Panc1 (cell line): ENCODE results near the gene IL22RA1. TPM values are rescaled to one million over a fixed set of nuclear protein-coding genes. Genes with fewer than 3 reads are reported as not detected.
A peak's percentile ranks its signal among the peaks of the same experiment; 100 is the strongest.

Source experiments
- ATAC-seq: fragments of 200-7000 bp; cut with Tn5 transposase; 2 replicates; pipeline ENCODE4 v1.9.1; 2020; ENCODE audit warnings: mild to moderate bottlenecking, moderate library complexity
- BruUV-seq: library from RNA; stranded (reverse); fragments of 400-500 nt; replicated peaks from 2 replicates; lab custom pipeline; 2021; lab: Mats Ljungman, UMichigan
- CTCF ChIA-PET: fragments of 300-600 bp; sonication (Branson Sonifier 250); formaldehyde crosslinking; loops from one replicate; lab custom pipeline; 2022; ENCODE audit warnings: antibody characterized with exemption; lab: Charles Lee
- POLR2A ChIA-PET: fragments of 300-600 bp; sonication (Branson Sonifier 250); formaldehyde crosslinking; loops from one replicate; lab custom pipeline; 2022; ENCODE audit warnings: antibody characterized with exemption; lab: Charles Lee
- DNase-seq: peaks from one replicate; pipeline ENCODE4 v3.0.0-alpha.2; 2010; ENCODE audit warnings: low read depth, low spot score
- H3K27ac ChIP-seq: 2 replicates; pipeline ENCODE4 v1.5.1; 2011; ENCODE audit warnings: mild to moderate bottlenecking, low read length, inconsistent platforms
- H3K27me3 ChIP-seq: fragments of 200-500 bp; sonication (Bioruptor generic); 2 replicates; pipeline ENCODE4 v1.6.0; 2014; ENCODE audit warnings: low read length, inconsistent platforms; ENCODE audit not compliant: control insufficient read depth, insufficient read depth
- H3K36me3 ChIP-seq: fragments of 200-500 bp; sonication (Bioruptor generic); 2 replicates; pipeline ENCODE4 v1.5.1; 2014; ENCODE audit warnings: inconsistent platforms, mild to moderate bottlenecking, low read length, moderate library complexity; ENCODE audit not compliant: control insufficient read depth, insufficient read depth
- H3K4me1 ChIP-seq: 2 replicates; pipeline ENCODE4 v1.5.1; 2011; ENCODE audit warnings: inconsistent platforms, mild to moderate bottlenecking, low read length, moderate library complexity; ENCODE audit not compliant: control insufficient read depth, insufficient read depth
- H3K4me3 ChIP-seq, 2 experiments: 2 replicates each; pipeline ENCODE4 v1.5.1; 2011 to 2012; ENCODE audit warnings: low read depth in 2 of 2, low read length in 2 of 2, mild to moderate bottlenecking in 2 of 2, inconsistent platforms in 1 of 2, moderate library complexity in 1 of 2
- H3K9me3 ChIP-seq: fragments of 200-500 bp; sonication (Bioruptor generic); 2 replicates; pipeline ENCODE4 v1.5.1; 2014; ENCODE audit warnings: low read depth, mild to moderate bottlenecking, inconsistent platforms, low read length, moderate library complexity; ENCODE audit not compliant: control insufficient read depth, insufficient read depth
- POLR2AphosphoS5 ChIP-seq: IDR thresholded peaks from 2 replicates; pipeline ENCODE4 v1.6.1; 2012; ENCODE audit warnings: mild to moderate bottlenecking, low read depth, low read length, moderate library complexity
- SIN3A ChIP-seq: IDR thresholded peaks from 2 replicates; pipeline ENCODE4 v1.6.1; 2012; ENCODE audit warnings: low read depth, mild to moderate bottlenecking, low read length, moderate library complexity, borderline replicate concordance; ENCODE audit not compliant: insufficient read depth
- TCF7L2 ChIP-seq: IDR thresholded peaks from 2 replicates; pipeline ENCODE4 v1.6.1; 2011; ENCODE audit warnings: mild to moderate bottlenecking, low read depth, low read length, inconsistent platforms
- in situ Hi-C: cut with HindIII; loops from 2 replicates; pipeline ENCODE4 v1.10.0; 2016; ENCODE audit warnings: low sequenced_read_pairs, low pct_unique_long_range_greater_than_20kb
- intact Hi-C: fragments of 100-400 bp; cut with micrococcal nuclease; formaldehyde crosslinking; loops from one replicate; pipeline ENCODE4 v1.10.0; 2022; ENCODE audit not compliant: unreplicated experiment
- total RNA-seq: library from RNA; stranded (reverse); gene quantifications from one replicate; pipeline ENCODE4 v1.2.1, GENCODE V29; 2021; ENCODE audit not compliant: unreplicated experiment
- TF ChIP-seq, protein P1 (sequence below): fragments of 450-650 bp; IDR thresholded peaks from 2 replicates; pipeline ENCODE4 v1.5.1; 2017; ENCODE audit warnings: mild to moderate bottlenecking
- TF ChIP-seq, protein P2 (sequence below), 2 experiments: IDR thresholded peaks; 2 replicates each; pipeline ENCODE4 v1.6.1; 2011 to 2012; ENCODE audit warnings: low read depth in 2 of 2, control low read depth in 1 of 2, low read length in 1 of 2, mild to moderate bottlenecking in 1 of 2, moderate library complexity in 1 of 2; ENCODE audit not compliant: insufficient read depth in 1 of 2

IL22RA1 gene
- total RNA-seq, 1 experiment from 2014 or later: 1.1 TPM

GRCh38 chr1:24108334-24109165 lies 34.4 kb downstream of the IL22RA1 start:
- DNase-seq (no peak), ATAC-seq (peak; percentile 40)
- no peak overlapping the region for H3K4me3 ChIP-seq
- no peak overlapping the region; the same call in 1 of the 2 replicates for H3K27ac ChIP-seq
- TF ChIP-seq TCF7L2 (no peak), POLR2AphosphoS5 (no peak), SIN3A (no peak)
- TF ChIP-seq, protein P1, sequence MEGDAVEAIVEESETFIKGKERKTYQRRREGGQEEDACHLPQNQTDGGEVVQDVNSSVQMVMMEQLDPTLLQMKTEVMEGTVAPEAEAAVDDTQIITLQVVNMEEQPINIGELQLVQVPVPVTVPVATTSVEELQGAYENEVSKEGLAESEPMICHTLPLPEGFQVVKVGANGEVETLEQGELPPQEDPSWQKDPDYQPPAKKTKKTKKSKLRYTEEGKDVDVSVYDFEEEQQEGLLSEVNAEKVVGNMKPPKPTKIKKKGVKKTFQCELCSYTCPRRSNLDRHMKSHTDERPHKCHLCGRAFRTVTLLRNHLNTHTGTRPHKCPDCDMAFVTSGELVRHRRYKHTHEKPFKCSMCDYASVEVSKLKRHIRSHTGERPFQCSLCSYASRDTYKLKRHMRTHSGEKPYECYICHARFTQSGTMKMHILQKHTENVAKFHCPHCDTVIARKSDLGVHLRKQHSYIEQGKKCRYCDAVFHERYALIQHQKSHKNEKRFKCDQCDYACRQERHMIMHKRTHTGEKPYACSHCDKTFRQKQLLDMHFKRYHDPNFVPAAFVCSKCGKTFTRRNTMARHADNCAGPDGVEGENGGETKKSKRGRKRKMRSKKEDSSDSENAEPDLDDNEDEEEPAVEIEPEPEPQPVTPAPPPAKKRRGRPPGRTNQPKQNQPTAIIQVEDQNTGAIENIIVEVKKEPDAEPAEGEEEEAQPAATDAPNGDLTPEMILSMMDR: no peak
- TF ChIP-seq, protein P2, sequence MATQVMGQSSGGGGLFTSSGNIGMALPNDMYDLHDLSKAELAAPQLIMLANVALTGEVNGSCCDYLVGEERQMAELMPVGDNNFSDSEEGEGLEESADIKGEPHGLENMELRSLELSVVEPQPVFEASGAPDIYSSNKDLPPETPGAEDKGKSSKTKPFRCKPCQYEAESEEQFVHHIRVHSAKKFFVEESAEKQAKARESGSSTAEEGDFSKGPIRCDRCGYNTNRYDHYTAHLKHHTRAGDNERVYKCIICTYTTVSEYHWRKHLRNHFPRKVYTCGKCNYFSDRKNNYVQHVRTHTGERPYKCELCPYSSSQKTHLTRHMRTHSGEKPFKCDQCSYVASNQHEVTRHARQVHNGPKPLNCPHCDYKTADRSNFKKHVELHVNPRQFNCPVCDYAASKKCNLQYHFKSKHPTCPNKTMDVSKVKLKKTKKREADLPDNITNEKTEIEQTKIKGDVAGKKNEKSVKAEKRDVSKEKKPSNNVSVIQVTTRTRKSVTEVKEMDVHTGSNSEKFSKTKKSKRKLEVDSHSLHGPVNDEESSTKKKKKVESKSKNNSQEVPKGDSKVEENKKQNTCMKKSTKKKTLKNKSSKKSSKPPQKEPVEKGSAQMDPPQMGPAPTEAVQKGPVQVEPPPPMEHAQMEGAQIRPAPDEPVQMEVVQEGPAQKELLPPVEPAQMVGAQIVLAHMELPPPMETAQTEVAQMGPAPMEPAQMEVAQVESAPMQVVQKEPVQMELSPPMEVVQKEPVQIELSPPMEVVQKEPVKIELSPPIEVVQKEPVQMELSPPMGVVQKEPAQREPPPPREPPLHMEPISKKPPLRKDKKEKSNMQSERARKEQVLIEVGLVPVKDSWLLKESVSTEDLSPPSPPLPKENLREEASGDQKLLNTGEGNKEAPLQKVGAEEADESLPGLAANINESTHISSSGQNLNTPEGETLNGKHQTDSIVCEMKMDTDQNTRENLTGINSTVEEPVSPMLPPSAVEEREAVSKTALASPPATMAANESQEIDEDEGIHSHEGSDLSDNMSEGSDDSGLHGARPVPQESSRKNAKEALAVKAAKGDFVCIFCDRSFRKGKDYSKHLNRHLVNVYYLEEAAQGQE (IDR thresholded peaks at IDR 0.05; ENCODE audit: insufficient read depth in 1 of 2, low read depth in 2 of 2, low read length in 1 of 2): no peak
- ChIA-PET CTCF (no interaction called here), POLR2A (no interaction called here)
- H3K9me3 ChIP-seq: no peaks in the 10 kb centered on the region
- no peaks in the 10 kb centered on the region; the same call in 1 of the 2 replicates for H3K36me3 ChIP-seq
- in situ Hi-C loops (no loop called here), intact Hi-C loops (no loop called here)
- H3K4me1 ChIP-seq: peaks cover 28% of the 10 kb centered on the region
- no peaks in the 10 kb centered on the region for H3K27me3 ChIP-seq
- BruUV-seq: no TSS peak

- H3K4me1 ChIP-seq: peaks cover 28% of the 10 kb centered on the region
- no peaks in the 10 kb centered on the region for H3K9me3 ChIP-seq
- DNase-seq (no peak), ATAC-seq (peak; percentile 55)
- in situ Hi-C loops (no loop called here), intact Hi-C loops (no loop called here)
- H3K36me3 ChIP-seq: no peaks in the 10 kb centered on the region; the same call in 1 of the 2 replicates
- H3K27ac ChIP-seq: 0 out of 2 replicates have a peak overlapping the region, but pooled peaks have one; percentile 29
- ChIA-PET CTCF (no interaction called here), POLR2A (no interaction called here)
- BruUV-seq: no TSS peak
- no peaks in the 10 kb centered on the region for H3K27me3 ChIP-seq
- H3K4me3 ChIP-seq: no peak overlapping the region
- TF ChIP-seq TCF7L2: no peak
- TF ChIP-seq POLR2AphosphoS5: no peak
- TF ChIP-seq, protein P2 (IDR thresholded peaks at IDR 0.05; ENCODE audit: insufficient read depth in 1 of 2, low read depth in 2 of 2, low read length in 1 of 2): no peak
- TF ChIP-seq, protein P1: no peak
- no peak for TF ChIP-seq SIN3A
Measured at GRCh38 chr1:24107462-24108138, 35.3 kb downstream of the IL22RA1 start.
